ENCODE measurements around the gene BCORL1. TPM values are rescaled to one million over a fixed set of nuclear protein-coding genes. Genes with fewer than 3 reads are reported as not detected.

The BCORL1 gene
- total RNA-seq, 2 donors from 2014 or later, result 4.4 to 25.2 TPM

DNA sequence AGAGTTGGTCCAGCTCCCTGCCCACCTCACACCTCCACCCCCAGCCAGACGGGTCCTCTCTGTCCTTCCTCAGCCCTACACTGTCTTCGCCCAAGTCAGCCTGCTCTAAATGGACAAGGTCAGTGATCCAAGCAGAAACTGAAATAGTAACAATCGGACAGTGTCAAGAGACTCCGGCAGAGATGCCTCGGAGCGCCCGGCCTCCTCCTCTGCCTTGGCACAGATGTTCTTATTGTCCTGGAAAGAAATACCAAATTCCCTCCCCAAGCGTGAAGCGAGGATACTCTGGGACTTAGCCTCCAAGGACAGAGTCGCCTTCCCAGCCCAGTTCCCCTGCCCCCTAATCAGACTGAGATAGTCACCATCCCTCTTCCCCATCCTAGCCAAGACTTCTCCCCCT is 48.0 kb upstream of the BCORL1 start:
- Histone ChIP-seq H3K4me3 (no peak overlapping the region), H3K27ac (no peak overlapping the region), H3K4me1 (replicated peaks) (no peaks in the 10 kb centered on the region), H3K27me3 (replicated peaks; ENCODE audit: insufficient read depth) (no peaks in the 10 kb centered on the region), H3K9me3 (no peaks in the 10 kb centered on the region), H3K36me3 (no peaks in the 10 kb centered on the region)
- 66% methylated on average over 10 of the region's 10 CpGs for WGBS
- intact Hi-C loops (cut with DNase I), result loop anchor here (5.0 kb wide), 1 partner anchor 48 kb away; the partner anchor contains the start of gene BCORL1
- no peak for DNase-seq (ENCODE audit: low spot score)
- TF ChIP-seq, protein P1, sequence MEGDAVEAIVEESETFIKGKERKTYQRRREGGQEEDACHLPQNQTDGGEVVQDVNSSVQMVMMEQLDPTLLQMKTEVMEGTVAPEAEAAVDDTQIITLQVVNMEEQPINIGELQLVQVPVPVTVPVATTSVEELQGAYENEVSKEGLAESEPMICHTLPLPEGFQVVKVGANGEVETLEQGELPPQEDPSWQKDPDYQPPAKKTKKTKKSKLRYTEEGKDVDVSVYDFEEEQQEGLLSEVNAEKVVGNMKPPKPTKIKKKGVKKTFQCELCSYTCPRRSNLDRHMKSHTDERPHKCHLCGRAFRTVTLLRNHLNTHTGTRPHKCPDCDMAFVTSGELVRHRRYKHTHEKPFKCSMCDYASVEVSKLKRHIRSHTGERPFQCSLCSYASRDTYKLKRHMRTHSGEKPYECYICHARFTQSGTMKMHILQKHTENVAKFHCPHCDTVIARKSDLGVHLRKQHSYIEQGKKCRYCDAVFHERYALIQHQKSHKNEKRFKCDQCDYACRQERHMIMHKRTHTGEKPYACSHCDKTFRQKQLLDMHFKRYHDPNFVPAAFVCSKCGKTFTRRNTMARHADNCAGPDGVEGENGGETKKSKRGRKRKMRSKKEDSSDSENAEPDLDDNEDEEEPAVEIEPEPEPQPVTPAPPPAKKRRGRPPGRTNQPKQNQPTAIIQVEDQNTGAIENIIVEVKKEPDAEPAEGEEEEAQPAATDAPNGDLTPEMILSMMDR (IDR thresholded peaks at IDR 0.05), result no peak
- TF ChIP-seq POLR2AphosphoS5 (IDR thresholded peaks at IDR 0.05) (no peak), POLR2A (IDR thresholded peaks at IDR 0.05) (no peak)

DNA sequence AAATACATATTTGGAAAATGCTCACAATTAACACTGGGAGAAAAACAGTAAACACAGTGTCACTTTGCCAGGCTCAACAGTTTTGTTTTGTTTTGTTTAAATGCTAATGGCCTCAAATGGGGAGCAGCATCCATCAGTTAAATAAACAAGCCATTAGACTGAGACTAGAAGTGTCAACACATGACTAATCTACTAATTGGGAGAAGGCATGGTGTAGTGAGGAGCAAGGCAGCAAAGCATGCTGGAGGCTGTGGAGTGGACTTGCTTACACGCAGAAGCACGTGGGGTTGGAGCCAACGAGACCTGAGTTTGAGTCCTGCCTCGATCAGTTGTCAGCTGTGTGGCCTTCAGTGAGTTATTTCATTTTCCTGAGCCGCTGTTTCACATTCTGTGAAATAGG is 47.5 kb upstream of the BCORL1 start:
- Histone ChIP-seq H3K9me3 (no peaks in the 10 kb centered on the region), H3K4me3 (no peak overlapping the region), H3K4me1 (replicated peaks) (no peaks in the 10 kb centered on the region), H3K27ac (no peak overlapping the region), H3K27me3 (replicated peaks; ENCODE audit: insufficient read depth) (no peaks in the 10 kb centered on the region), H3K36me3 (no peaks in the 10 kb centered on the region)
- WGBS, result 98% methylated on average over 5 of the region's 5 CpGs
- TF ChIP-seq POLR2AphosphoS5 (IDR thresholded peaks at IDR 0.05) (no peak), POLR2A (IDR thresholded peaks at IDR 0.05) (no peak)
- TF ChIP-seq, protein P1 (IDR thresholded peaks at IDR 0.05), result no peak
- DNase-seq (ENCODE audit: low spot score), result no peak
- intact Hi-C loops (cut with DNase I), result loop anchor here (5.0 kb wide), 1 partner anchor 47 kb away; the partner anchor contains the start of gene BCORL1

DNA sequence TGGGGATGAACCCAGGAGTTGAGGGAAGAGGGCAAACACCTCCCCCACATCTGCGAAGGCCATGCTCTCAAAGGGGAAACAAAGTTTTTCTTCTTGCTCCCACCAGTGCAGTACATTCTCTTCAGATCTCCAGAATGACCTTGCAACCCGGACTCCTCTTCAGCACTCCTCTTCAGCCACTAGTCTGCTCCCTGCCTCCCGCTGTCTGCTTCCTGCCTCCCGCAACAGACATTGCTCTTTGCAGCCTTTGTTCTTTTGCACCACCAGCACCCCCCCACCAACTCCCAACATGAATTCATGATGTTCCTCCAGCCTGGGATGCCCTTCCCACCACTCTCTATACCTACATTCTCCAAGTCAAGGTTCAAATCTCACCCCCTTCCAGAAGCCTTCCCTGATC is 44.4 kb upstream of the BCORL1 start:
- Histone ChIP-seq H3K4me3 (no peak overlapping the region), H3K4me1 (replicated peaks) (no peaks in the 10 kb centered on the region), H3K27ac (no peak overlapping the region), H3K9me3 (no peaks in the 10 kb centered on the region), H3K27me3 (replicated peaks; ENCODE audit: insufficient read depth) (no peaks in the 10 kb centered on the region), H3K36me3 (no peaks in the 10 kb centered on the region)
- 88% methylated on average over 4 of the region's 4 CpGs for WGBS
- DNase-seq (ENCODE audit: low spot score), result no peak
- intact Hi-C loops (cut with DNase I), result no loop called here
- TF ChIP-seq POLR2A (IDR thresholded peaks at IDR 0.05) (no peak), POLR2AphosphoS5 (IDR thresholded peaks at IDR 0.05) (no peak)
- TF ChIP-seq, protein P1 (IDR thresholded peaks at IDR 0.05), result no peak

DNA sequence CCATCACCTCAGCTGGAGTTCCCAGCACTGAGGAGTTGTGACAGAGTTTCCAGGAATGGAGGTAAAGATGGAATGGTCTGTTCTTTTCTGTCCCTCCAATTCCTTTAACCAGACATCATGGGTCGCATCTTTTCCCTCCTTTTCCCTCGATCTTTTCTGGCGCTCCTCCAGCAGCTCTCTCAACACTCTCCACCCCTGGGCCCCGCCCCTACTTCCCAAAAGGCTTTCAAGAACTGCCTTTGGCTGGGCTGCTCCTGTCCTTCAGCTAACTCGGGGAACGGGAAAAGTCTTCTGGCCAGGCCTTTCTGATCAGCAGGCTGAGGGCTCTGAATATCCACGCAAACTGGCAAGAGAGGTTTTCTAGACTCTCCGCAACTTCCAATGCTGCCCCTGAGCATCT is 42.4 kb upstream of the BCORL1 start:
- intact Hi-C loops (cut with DNase I), result no loop called here
- Histone ChIP-seq H3K4me1 (replicated peaks) (no peaks in the 10 kb centered on the region), H3K27ac (no peak overlapping the region), H3K36me3 (no peaks in the 10 kb centered on the region), H3K4me3 (no peak overlapping the region), H3K9me3 (no peaks in the 10 kb centered on the region), H3K27me3 (replicated peaks; ENCODE audit: insufficient read depth) (no peaks in the 10 kb centered on the region)
- DNase-seq (ENCODE audit: low spot score), result no peak
- no peak for TF ChIP-seq POLR2AphosphoS5 (IDR thresholded peaks at IDR 0.05)
- TF ChIP-seq POLR2A (IDR thresholded peaks at IDR 0.05), result no peak
- TF ChIP-seq, protein P1 (IDR thresholded peaks at IDR 0.05), result no peak
- 34% methylated on average over 8 of the region's 8 CpGs for WGBS

DNA sequence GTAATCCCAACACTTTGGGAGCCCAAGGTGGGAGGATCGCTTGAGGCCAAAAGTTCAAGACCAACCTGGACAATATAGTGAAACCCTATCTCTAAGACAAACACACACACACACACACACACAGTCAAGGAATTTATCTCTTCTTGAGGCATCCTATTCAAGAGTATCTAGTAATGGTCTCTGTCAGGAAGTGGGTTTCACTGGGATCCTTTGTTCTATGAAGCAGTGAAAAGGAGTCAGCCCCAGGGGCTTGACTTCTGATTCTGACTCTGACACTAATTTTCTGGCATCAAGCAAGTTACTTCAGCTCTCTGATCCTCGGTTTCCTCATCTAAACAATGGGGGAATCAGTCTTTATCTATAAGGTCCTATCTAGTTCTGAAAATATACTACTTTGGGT is 41.7 kb upstream of the BCORL1 start:
- 91% methylated on average over 2 of the region's 2 CpGs for whole genome bisulfite sequencing

More for the DNA sequence above, 41.7 kb upstream of the BCORL1 start:
- no peak overlapping the region for H3K4me3 ChIP-seq
- no peak for DNase-seq (ENCODE audit: low spot score)
- no peak overlapping the region for H3K27ac ChIP-seq
- no peaks in the 10 kb centered on the region for H3K4me1 ChIP-seq (replicated peaks)
- H3K36me3 ChIP-seq, result no peaks in the 10 kb centered on the region
- intact Hi-C loops (cut with DNase I), result no loop called here
- H3K9me3 ChIP-seq, result no peaks in the 10 kb centered on the region
- TF ChIP-seq POLR2AphosphoS5 (IDR thresholded peaks at IDR 0.05) (no peak), POLR2A (IDR thresholded peaks at IDR 0.05) (no peak)
- TF ChIP-seq, protein P1 (IDR thresholded peaks at IDR 0.05), result no peak
- no peaks in the 10 kb centered on the region for H3K27me3 ChIP-seq (replicated peaks; ENCODE audit: insufficient read depth)
